Fibroblast of skin of back (primary cell): Measurements from ENCODE around the gene HS3ST4. TPM values are rescaled to one million over a fixed set of nuclear protein-coding genes. Genes with fewer than 3 reads are reported as not detected.

Source experiments
- DNase-seq: peaks from one replicate; pipeline ENCODE4 v3.0.0-alpha.2; 2013
- polyA plus RNA-seq, 2 experiments: library from polyadenylated mRNA; unstranded; fragments of 120-200 nt; gene quantifications; one replicate each; pipeline ENCODE4 v1.2.1, GENCODE V29; 2013; ENCODE audit not compliant: insufficient read length in 2 of 2

Gene HS3ST4
- polyA plus RNA-seq (2013, experiment 1 of 2; ENCODE audit: insufficient read length) = not detected
- polyA plus RNA-seq (2013, experiment 2 of 2; ENCODE audit: insufficient read length) = not detected

DNA sequence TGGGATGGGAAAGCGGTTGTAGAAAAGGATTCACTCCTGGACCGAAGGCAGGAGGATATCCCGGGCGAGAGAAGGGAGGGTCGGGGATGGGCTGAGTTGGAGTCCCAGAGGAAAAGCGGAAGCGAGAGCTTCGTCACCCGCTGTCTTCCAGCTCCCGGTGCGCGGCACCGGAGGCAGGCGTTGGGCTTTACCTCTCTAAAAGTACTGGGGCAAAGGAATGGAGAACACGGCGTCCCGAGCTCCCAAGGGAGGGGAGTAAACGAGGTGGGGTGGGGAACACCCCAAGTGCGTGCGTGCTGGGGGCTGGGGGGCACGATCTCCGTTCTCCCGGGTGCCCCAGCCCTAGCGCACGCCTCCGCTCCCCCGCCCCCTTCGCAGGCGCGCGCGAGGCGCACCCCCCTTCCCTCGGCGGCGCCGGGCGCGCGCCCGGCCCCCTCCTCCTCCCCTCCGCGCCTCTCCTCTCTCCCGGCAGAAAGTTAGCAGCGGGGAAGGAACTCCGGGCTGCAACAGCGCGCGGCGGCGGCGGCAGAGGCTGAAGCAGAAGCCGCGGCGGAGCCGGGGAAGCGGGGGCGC is at the start of gene HS3ST4:
HS3ST4 (plus strand) TSS at position 441 of the 573 bp plus-strand sequence.
- no peak for DNase-seq

GRCh38 chr16:25643633-25644032 is 48.1 kb upstream of the HS3ST4 start:
- no peak for DNase-seq

- DNase-seq = no peak
Measured at GRCh38 chr16:25656639-25657038, 35.1 kb upstream of the HS3ST4 start.

DNA sequence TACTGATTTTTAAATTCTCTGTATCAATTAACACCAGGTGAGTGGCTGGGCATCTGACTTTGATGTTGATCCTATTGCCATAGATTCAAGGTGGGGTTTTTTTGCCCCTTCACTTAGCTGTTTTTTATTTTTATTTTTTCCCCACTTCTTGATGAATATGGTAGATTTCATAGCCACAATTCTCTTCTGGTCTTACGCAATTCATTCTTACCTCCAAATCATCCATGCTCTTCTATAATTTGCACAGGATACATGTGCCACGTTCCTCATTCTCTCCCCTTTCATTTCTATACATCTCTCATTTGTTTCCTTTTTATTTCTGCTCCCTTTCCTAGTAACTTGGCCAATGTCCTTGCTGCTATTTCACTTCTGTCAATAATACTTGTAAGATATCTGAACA is 14.9 kb upstream of the HS3ST4 start:
- DNase-seq = no peak

DNA sequence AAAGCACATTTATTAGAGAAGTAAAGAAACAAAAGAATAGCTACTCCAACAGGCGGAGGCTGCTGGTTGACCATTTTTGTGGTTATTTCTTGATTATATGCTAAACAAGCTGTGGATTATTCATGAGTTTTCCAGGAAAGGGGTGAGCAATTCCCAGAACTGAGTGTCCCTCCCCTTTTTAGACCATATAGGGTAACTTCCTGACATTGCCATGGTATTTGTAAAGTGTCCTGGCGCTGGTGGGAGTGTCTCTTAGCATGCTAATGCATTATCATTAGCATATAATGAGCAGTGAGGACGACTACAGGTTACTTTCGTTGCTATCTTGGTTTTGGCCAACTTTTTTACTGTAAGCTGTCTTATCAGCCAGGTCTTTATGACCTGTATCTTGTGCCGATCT is 12.2 kb upstream of the HS3ST4 start:
- no peak for DNase-seq

- no peak for DNase-seq
Measured at GRCh38 chr16:25689137-25689836, 2.5 kb upstream of the HS3ST4 start.

DNA sequence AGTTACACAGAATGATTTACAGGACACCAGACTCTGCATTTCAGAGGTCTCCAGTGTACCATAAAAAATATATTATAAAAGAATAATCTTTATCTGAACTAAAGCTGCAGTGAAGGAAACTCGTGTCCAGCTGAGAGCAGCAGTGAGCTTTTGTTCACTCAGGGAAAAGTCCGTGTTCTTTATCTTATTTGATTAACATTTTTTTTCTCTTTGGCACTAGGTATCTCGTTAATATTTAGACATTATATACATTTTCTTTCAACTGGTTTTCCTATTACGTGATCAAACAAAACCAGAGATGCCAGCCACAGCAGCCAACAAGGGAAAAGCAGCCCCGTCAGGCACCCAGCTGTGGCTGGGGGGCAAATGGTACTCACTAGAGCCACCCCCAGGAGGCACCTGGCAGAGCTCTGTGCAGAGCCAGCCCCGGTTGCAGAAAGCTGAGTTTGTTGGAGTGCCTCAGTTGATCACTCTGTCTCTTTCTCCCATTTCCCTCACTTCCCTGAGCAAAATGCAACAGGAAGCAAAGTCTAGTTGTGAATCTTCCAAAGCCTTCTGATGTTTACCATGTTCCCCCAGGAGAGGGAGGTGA is 1.1 kb upstream of the HS3ST4 start:
- DNase-seq = no peak

GRCh38 chr16:25692351-25692741 is 587 bp downstream of the HS3ST4 start:
- no peak for DNase-seq

DNA sequence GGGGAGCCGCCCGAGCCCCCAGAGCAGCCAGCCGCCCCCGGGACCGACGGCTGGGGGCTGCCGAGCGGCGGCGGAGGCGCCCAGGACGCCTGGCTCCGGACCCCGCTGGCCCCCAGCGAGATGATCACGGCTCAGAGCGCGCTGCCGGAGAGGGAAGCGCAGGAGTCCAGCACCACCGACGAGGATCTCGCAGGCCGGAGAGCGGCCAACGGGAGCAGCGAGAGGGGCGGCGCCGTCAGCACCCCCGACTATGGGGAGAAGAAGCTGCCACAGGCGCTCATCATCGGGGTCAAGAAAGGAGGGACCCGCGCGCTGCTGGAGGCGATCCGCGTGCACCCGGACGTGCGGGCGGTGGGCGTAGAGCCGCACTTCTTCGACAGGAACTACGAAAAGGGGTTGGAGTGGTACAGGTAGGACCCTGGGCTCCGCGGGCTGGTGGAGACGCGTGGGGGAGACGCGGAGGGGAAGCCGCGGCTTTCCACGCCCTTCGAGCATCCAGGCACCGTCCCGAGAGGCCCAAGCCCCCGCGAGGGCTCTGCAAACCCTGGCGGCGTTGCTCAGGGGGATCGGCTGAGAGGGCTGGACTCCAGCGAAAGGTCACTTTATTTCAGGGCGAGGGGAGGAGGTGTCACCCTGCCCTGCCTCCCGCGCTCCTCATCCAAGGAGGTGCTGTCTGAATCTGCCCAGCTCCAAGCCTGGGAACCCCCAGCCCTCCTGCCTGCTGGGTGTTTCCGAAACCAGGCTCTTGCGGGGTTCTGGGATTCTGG is 1.2 kb downstream of the HS3ST4 start:
- no peak for DNase-seq

DNA sequence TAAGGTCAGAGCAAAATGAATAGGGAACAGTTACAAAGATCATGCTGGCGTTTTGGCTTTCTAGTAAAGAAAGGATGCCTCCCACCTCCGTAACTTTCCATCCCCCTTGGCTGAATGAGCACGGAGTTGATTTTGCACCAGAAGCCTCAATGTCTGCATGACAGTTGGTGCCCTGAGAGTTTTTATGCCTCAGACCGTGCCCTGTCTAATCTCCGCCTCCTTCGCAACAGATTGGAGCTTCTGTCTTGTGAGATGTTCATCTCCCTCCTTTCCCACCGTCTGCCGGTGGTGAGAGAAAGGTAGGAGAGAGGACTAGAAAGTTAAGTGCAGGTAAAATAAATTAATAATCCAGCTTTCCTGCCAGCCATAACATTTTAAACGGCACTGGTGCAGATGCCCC is 1.9 kb downstream of the HS3ST4 start:
- no peak for DNase-seq

DNA sequence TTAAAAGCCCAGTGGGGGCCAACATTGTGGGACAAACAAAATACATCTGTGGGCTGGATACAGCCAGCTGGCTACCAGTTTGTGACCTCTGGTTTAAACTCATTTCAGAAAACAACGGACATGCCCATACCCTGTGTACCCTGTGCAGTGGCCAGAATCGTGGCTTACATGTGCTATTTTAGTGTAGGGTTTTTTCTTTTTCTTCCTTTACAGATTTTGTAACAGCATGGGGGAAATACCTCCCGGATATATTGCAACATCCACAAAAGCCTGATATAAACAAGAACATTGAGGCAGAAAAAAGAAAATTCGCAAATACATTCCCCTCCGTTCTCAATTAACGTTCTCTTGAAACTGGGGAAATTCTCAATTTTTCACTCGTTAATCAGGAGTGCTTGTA is 7.3 kb downstream of the HS3ST4 start:
- no peak for DNase-seq

DNA sequence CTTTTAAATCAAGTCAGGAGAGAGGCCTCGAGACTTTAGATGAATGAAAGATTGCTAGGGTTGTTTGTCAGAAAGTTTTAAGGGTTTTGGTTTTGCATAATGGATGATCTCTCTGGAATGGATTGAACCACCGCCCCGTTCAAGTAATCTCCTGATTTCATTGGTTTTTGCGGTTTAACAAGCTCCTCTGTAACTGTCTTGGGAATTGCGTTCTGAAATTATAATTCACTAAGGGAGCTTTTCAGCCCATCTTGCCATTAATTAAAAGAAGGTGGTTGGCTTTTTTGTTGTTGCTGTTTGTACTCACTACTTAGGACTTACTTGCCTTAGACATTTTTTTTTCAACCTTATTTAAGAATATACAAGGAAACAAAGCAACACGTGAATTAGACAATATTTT is 8.8 kb downstream of the HS3ST4 start:
- DNase-seq = no peak

- no peak for DNase-seq
Measured at GRCh38 chr16:25707553-25707952, 15.8 kb downstream of the HS3ST4 start.

- peak; percentile 2 for DNase-seq
Measured at GRCh38 chr16:25707982-25708583, 16.3 kb downstream of the HS3ST4 start.

DNA sequence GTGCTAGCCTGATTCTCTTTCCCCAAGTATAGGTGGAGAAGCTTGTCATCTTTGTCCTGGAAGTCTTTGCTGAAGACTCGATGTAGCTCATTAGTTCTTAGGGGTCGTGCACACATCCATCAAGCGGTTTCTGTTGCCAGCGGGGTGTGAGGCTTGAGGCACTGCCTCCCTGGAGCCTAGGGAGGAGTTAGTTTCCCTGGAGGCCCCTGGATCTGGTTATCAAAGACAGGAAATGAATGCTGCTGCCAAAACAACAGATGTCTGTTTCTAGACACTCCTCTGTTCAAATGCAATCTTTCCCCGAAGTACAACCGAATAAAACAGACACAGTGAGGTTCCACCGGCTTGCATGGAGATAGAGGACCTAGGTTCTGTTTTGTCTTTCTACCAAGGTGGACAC is 17.5 kb downstream of the HS3ST4 start:
- DNase-seq = no peak

DNA sequence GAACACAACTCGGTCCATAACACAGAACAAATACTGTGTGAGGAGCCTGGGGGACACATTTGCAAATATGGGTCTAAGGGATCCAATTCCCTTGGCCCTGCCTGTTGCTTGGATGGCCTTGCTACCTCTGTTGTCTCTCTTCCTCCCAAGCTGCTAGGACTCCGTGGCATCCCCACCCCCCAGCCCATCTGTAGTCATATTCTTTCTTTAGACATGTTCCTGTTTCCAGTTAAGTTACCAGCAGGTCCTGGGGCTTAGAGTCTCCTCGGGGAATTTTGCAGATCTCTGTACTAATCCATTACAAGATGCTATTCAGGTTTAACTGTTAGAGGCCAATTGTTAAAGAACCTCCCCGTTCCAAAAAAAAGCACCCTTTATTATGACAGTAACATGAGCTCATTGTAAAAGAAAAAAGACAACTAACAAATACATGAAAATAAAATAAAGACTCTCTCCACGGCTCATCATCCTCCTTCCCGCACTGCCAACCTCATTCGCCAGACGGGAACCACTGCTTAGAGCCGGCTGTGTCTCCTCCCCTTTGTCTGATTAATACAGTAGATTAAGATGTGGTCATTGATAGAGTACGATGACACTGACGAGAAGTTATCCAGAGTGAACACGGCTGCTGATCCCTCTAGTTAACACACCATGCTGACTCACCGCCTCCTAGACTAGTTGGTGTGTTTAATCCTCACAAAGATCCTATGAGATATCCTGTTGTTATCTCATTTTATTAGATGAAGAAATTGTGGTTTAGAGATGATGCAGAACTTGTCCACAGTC is 22.2 kb downstream of the HS3ST4 start:
- DNase-seq = no peak

DNA sequence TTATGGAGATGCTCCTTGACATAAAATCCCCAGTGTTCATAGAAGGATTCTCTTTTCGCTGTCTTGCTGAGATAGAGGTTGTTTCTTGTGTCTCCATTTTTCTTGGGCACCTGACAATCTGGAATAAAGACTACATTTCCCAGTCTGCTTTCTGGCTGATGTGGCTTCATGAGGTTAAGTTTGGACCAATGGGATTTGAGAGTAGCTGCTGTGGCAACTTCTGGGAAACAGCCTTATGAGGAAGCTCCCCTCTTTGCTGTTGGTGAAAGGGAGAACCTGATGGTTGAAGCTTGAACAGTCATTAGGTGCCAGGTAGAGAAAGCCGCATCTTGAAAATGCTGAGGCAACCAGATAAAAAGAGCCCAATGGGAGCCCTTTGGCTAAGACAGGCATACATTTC is 24.4 kb downstream of the HS3ST4 start:
- no peak for DNase-seq

DNA sequence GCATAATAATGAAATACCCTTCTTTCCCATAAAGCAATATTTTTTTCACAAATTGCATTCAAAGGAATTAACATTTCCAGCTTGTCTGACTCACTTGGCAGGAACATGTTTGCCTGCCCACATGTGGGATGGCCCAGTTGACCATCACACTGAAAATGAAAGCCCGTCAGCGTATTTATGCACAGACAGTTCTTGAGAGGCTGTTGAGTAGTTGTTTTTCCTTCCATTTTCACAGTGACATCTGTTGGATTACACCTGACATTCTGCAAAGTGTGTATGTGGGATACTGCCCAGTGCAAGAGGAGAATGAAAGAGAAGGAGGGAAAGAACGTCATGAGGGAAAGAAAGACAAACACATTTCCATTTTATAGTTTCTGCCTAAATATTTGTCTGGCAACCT is 29.7 kb downstream of the HS3ST4 start:
- DNase-seq = no peak

GRCh38 chr16:25726430-25727098 is 34.8 kb downstream of the HS3ST4 start:
- no peak for DNase-seq

GRCh38 chr16:25729188-25729915 is 37.6 kb downstream of the HS3ST4 start:
- DNase-seq = no peak

GRCh38 chr16:25730396-25730795 is 38.6 kb downstream of the HS3ST4 start:
- no peak for DNase-seq
